ENCODE results near the gene PXN.
A peak's percentile ranks its signal among the peaks of the same experiment; 100 is the strongest.

The PXN gene

DNA sequence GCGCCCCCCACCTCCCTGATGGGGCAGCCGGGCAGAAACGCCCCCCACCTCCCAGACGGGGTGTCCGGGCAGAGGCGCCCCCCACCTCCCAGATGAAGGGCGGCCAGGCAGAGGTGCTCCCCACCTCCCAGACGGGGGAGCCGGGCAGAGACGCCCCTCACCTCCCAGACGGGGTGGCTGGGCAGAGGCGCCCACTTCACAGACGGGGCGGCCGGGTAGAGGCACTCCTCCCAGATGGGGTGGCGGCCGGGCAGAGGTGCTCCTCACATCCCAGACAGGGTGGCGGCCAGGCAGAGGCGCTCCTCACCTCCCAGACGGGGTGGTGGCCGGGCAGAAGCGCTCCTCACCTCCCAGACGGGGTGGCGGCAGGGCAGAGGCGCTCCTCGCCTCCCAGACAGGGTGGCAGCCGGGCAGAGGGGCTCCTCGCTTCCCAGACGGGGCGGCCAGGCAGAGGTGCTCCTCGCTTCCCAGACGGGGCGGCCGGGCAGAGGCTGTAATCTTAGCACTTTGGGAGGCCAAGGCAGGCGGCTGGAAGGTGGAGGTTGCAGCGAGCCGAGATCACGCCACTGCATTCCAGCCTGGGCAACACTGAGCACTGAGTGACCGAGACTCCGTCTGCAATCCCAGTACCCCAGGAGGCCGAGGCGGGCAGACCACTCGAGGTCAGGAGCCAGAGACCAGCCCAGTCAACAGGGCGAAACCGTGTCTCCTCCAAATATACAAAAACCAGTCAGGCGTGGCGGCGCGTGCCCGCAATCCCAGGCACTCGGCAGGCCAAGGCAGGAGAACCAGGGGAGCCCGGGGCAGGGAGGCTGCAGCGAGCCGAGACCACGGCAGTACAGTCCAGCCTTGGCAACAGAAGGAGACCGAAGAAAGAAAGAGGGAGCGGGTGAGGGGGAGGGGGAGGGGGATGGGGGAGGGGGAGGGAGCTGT is 12.9 kb upstream of the PXN start:
- Histone ChIP-seq H3K27me3 (no peaks in the 10 kb centered on the region), H3K9me3 (no peaks in the 10 kb centered on the region)

DNA sequence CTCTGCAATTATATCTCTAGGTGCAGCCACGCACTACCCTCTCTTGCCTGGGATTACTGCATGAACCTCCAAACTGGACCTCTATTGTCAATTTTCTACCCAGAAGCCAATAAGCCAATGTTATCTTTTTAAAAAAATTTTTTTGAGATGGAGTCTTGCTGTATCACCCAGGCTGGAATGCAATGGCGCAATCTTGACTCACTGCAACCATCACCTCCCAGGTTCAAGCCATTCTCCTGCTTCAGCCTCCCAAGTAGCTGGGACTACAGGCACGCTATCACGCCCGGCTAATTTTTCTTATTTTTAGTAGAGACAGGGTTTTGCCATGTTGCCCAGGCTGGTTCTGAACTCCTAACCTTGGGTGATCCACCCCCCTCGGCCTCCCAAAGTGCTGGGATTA is 11.2 kb upstream of the PXN start:
- Histone ChIP-seq H3K4me3 (no peak overlapping the region), H3K4me1 (no peaks in the 10 kb centered on the region), H3K27ac (no peak overlapping the region), H3K36me3 (no peaks in the 10 kb centered on the region), H3K27me3 (no peaks in the 10 kb centered on the region), H3K9me3 (no peaks in the 10 kb centered on the region)
- no peak for DNase-seq
- TF ChIP-seq, protein P1, sequence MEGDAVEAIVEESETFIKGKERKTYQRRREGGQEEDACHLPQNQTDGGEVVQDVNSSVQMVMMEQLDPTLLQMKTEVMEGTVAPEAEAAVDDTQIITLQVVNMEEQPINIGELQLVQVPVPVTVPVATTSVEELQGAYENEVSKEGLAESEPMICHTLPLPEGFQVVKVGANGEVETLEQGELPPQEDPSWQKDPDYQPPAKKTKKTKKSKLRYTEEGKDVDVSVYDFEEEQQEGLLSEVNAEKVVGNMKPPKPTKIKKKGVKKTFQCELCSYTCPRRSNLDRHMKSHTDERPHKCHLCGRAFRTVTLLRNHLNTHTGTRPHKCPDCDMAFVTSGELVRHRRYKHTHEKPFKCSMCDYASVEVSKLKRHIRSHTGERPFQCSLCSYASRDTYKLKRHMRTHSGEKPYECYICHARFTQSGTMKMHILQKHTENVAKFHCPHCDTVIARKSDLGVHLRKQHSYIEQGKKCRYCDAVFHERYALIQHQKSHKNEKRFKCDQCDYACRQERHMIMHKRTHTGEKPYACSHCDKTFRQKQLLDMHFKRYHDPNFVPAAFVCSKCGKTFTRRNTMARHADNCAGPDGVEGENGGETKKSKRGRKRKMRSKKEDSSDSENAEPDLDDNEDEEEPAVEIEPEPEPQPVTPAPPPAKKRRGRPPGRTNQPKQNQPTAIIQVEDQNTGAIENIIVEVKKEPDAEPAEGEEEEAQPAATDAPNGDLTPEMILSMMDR (IDR thresholded peaks at IDR 0.05) = no peak
- intact Hi-C loops (cut with DNase I; ENCODE audit: low total_unique reads) = no loop called here

More for the DNA sequence above, 12.9 kb upstream of the PXN start:
- DNase-seq = no peak
- Histone ChIP-seq H3K4me1 (no peaks in the 10 kb centered on the region), H3K4me3 (no peak overlapping the region), H3K36me3 (no peaks in the 10 kb centered on the region), H3K27ac (no peak overlapping the region)
- intact Hi-C loops (cut with DNase I; ENCODE audit: low total_unique reads) = no loop called here
- TF ChIP-seq, protein P1 (IDR thresholded peaks at IDR 0.05) = no peak

DNA sequence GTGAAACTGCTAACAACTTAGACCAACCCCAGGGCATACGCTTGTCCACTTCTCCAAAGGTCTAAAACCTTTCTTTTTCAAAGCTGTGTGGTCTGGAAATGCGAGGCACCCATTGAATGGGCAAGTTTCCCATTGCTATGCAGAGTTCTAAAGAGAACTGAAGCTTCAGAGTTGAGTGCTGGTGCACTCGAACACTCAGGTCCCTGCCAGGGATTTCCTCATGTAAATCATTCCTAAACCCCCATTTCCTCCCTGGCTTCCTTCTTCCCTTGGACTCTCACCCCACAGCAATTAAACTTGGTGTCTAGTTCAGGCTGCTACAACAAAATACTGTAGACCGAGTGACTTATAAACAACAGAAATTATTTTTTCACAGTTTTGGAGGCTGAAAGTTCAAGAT is 2.2 kb upstream of the PXN start:
- TF ChIP-seq, protein P1 (IDR thresholded peaks at IDR 0.05) = no peak
- DNase-seq = no peak
- H3K27me3 ChIP-seq = no peaks in the 10 kb centered on the region
- H3K27ac ChIP-seq = no peak overlapping the region
- H3K4me3 ChIP-seq = no peak overlapping the region
- peaks cover 0 to 24% (median 21%) of the 10 kb centered on the region in 4 donors for H3K4me1 ChIP-seq
- H3K36me3 ChIP-seq = no peaks in the 10 kb centered on the region
- intact Hi-C loops (cut with DNase I; ENCODE audit: low total_unique reads) = no loop called here
- H3K9me3 ChIP-seq = no peaks in the 10 kb centered on the region

DNA sequence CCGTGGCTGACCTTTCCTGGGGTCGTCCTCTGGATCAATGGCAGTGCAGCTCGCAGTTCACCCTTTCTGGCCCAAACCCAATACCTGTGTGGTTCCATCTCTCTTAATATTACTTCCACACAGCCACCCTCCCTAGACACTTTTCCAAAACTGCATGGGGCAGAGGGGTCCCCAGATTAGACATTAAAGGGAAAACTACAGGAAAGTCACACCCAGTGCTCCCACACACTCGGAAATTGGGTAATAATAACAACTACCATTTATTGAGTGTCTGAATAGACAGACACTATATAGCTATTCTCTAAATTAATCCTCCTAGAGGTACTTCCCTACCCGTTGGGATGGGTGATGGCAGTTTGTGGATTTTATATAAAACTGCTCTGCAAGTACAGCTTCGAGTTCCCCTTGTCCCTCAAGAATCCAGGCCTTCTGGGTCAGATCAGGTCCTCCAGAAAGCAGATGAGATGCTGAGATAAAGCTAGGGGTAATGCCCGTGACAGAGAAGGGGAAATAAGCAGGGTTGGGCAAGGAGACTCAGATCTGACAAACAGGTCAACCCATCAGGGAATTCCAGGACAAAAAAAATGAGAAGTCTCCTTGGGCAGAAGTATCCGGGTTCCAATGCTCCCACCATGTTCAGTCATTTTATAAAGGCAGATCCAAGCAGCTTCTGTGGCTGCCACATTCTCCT is 795 bp upstream of the PXN start:
- DNase-seq = no peak
- H3K4me3 ChIP-seq = peak overlapping the region in 1 of 2 donors; percentile 100
- intact Hi-C loops (cut with DNase I; ENCODE audit: low total_unique reads) = no loop called here
- no peaks in the 10 kb centered on the region for H3K36me3 ChIP-seq
- H3K27me3 ChIP-seq = no peaks in the 10 kb centered on the region
- no peaks in the 10 kb centered on the region for H3K9me3 ChIP-seq
- H3K4me1 ChIP-seq = peaks cover 0 to 35% (median 30%) of the 10 kb centered on the region in 4 donors
- TF ChIP-seq, protein P1 (IDR thresholded peaks at IDR 0.05) = no peak
- peak overlapping the region in 1 of 2 donors; percentile 2 for H3K27ac ChIP-seq

DNA sequence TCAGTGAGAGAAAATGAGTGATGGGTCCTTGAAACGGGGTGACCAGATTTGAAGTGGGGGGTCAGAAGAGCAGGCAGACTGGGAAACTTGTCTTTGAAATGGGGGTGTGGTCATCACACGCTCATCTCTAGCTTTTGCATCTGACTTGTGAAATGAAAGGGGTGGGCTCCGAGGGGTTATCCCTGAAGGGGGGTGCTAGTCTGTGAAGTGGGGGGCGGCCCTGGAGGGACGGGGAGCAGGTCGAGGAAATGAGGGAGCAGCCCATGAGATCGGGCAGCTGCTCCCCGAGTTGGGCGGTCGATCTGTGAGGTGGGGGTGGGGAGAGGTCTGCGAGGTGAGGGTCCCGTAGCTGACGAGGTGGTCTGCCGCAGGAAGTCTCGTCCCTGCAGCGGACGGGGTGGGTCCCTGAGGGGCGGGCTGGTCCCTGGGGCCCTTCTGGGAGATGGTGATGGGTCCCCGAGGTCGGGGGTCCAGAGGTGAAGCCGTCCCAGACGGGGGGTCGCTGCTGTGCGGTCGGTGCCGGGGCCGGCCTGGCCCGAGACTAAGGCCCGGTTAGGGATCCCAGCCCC is 542 bp downstream of the PXN start:
- DNase-seq = no peak
- H3K4me1 ChIP-seq = peaks cover 0 to 40% (median 32%) of the 10 kb centered on the region in 4 donors
- H3K27me3 ChIP-seq = no peaks in the 10 kb centered on the region
- no peaks in the 10 kb centered on the region for H3K9me3 ChIP-seq
- peak overlapping the region; percentile 90 to 96 for H3K27ac ChIP-seq
- TF ChIP-seq, protein P1 (IDR thresholded peaks at IDR 0.05) = no peak
- peak overlapping the region; percentile 77 to 100 for H3K4me3 ChIP-seq
- no peaks in the 10 kb centered on the region for H3K36me3 ChIP-seq
- intact Hi-C loops (cut with DNase I; ENCODE audit: low total_unique reads) = loop anchor here (2.0 kb wide), 2 partner anchors 36 to 64 kb away; partner anchors contain the start of gene RPLP0

Measured in tibial artery (tissue), 4 donors.